Psoas muscle (tissue), 8 donors: ENCODE measurements around the gene CCDC187. TPM values are rescaled to one million over a fixed set of nuclear protein-coding genes. Genes with fewer than 3 reads are reported as not detected.

Experiments used
- ATAC-seq, 4 donors: fragments of 200-7000 bp; cut with Tn5 transposase; one replicate each; pipeline ENCODE4 v1.9.1; 2020; ENCODE audit warnings: moderate library complexity in 3 of 4, mild to moderate bottlenecking in 2 of 4
- DNase-seq, 2 donors: peaks; one replicate each; pipeline ENCODE4 v3.0.0-alpha.2; 2020
- H3K27ac ChIP-seq: fragments of 200-600 bp; one replicate; pipeline ENCODE4 v1.8.0; 2022
- H3K27me3 ChIP-seq, 3 donors: fragments of 200-600 bp in 1 of 3; one replicate each; pipeline versions ENCODE4 v1.6.1 to v1.8.0; 2013 to 2022; ENCODE audit warnings: low read length in 2 of 3, mild to moderate bottlenecking in 2 of 3, moderate library complexity in 1 of 3; ENCODE audit not compliant: insufficient read depth in 3 of 3
- H3K36me3 ChIP-seq, 2 donors: fragments of 200-600 bp in 1 of 2; one replicate each; pipeline versions ENCODE4 v1.6.1 to v1.8.0; 2013 to 2022; ENCODE audit warnings: low read depth in 1 of 2, mild to moderate bottlenecking in 1 of 2, moderate library complexity in 1 of 2; ENCODE audit not compliant: insufficient read depth in 1 of 2
- H3K4me1 ChIP-seq: fragments of 200-600 bp; one replicate; pipeline ENCODE4 v1.8.0; 2022
- H3K4me3 ChIP-seq: fragments of 200-600 bp; one replicate; pipeline ENCODE4 v1.8.0; 2022; ENCODE audit warnings: mild to moderate bottlenecking
- H3K9me3 ChIP-seq: fragments of 200-600 bp; one replicate; pipeline ENCODE4 v1.8.0; 2022
- WGBS, 3 donors: extraction: QIAGEN DNeasy Blood & Tissue Kit; methylation state at CpG; one replicate each; pipeline versions ENCODE4 v1.1.6 to v1.1.7; 2013; 5-methylcytosine and 5-hydroxymethylcytosine counted together
- intact Hi-C, 2 donors: fragments of 100-400 bp; cut with DNase I; formaldehyde crosslinking; loops; one replicate each; pipeline versions ENCODE4 v1.11.0 to v1.14.2; 2022
- polyA plus RNA-seq, 3 donors: library from polyadenylated mRNA; stranded (reverse); fragments of 200-250 nt; gene quantifications; one replicate each; pipeline ENCODE4 v1.2.3, GENCODE V29; 2013
- total RNA-seq, 4 donors: library from RNA; stranded (reverse); fragmentation: NEBNext Ultra II Directional in 2 of 4; extraction: Animal tissue kit (Norgen Biotek cat#: 25700) in 2 of 4; gene quantifications; one replicate each; pipeline versions ENCODE4 v1.2.1 to v1.2.4, GENCODE V29; 2021 to 2023
- TF ChIP-seq, protein P1 (sequence below): fragments of 200-600 bp; IDR thresholded peaks from one replicate; pipeline ENCODE4 v1.8.0; 2022; ENCODE audit warnings: antibody characterized with exemption
- donor health status: healthy with polysubstance abuse.
- donor health status: DM: no; HTN: no; CAD: no; lungs with moderate emphysema.
- donor health status: Bipolar disorder and iron deficiency.
- donor health status: healthy.
- donor health status: DM: yes; HTN: yes; CAD: no.
- donor health status: DM: no; HTN: no; CAD: no.
- donor health status: DM: no; HTN: no; CAD: no.
- donor health status: DM: yes; HTN: yes; CAD: no.

CCDC187 gene
- total and polyA plus RNA-seq, 7 donors = not detected

DNA sequence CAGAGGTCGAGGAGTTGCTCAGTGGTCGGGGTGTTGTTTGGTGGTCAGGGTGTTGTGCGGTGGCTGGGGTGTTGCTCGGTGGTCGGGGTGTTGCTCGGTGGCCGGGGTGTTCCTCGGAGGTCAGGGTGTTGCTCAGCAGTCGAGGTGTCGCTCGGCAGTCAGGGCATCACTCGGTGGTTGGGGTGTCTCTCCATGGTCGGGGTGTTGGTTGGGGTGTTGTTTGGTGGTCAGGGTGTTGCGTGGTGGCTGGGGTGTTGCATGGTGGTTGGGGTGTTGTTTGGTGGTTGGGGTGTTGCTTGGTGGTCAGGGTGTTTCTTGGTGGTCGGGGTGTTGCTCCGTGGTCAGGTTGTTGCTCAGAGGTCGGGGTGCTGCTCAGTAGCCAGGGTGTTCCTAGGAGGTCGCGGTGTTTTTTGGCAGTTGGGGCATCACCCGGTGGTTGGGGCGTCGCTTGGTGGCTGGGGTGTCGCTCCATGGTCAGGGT lies 12.4 kb upstream of the CCDC187 start:
- H3K4me1 ChIP-seq = no peaks in the 10 kb centered on the region
- intact Hi-C loops = no loop called here
- WGBS, 3 donors = 96 to 98% (median 96%) methylated on average over 23 of the region's 23 CpGs
- H3K4me3 ChIP-seq = no peak overlapping the region
- peaks cover 12% of the 10 kb centered on the region for H3K9me3 ChIP-seq
- DNase-seq (no peak), ATAC-seq (no peak)
- H3K27me3 ChIP-seq = peaks cover 0 to 21% (median 5%) of the 10 kb centered on the region in 3 donors
- H3K27ac ChIP-seq = no peak overlapping the region
- TF ChIP-seq, protein P1, sequence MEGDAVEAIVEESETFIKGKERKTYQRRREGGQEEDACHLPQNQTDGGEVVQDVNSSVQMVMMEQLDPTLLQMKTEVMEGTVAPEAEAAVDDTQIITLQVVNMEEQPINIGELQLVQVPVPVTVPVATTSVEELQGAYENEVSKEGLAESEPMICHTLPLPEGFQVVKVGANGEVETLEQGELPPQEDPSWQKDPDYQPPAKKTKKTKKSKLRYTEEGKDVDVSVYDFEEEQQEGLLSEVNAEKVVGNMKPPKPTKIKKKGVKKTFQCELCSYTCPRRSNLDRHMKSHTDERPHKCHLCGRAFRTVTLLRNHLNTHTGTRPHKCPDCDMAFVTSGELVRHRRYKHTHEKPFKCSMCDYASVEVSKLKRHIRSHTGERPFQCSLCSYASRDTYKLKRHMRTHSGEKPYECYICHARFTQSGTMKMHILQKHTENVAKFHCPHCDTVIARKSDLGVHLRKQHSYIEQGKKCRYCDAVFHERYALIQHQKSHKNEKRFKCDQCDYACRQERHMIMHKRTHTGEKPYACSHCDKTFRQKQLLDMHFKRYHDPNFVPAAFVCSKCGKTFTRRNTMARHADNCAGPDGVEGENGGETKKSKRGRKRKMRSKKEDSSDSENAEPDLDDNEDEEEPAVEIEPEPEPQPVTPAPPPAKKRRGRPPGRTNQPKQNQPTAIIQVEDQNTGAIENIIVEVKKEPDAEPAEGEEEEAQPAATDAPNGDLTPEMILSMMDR = no peak
- H3K36me3 ChIP-seq = no peaks in the 10 kb centered on the region

GRCh38 chr9:136314944-136315343 lies 11.1 kb upstream of the CCDC187 start:
- TF ChIP-seq, protein P1 = no peak
- H3K36me3 ChIP-seq = no peaks in the 10 kb centered on the region
- H3K27me3 ChIP-seq = peaks cover 0 to 29% (median 8%) of the 10 kb centered on the region in 3 donors
- no peak overlapping the region for H3K27ac ChIP-seq
- H3K4me1 ChIP-seq = no peaks in the 10 kb centered on the region
- 82 to 88% (median 87%) methylated on average over 4 of the region's 4 CpGs for WGBS, 3 donors
- peaks cover 12% of the 10 kb centered on the region for H3K9me3 ChIP-seq
- DNase-seq (no peak), ATAC-seq (no peak)
- no peak overlapping the region for H3K4me3 ChIP-seq
- intact Hi-C loops = no loop called here

- H3K4me3 ChIP-seq = no peak overlapping the region
- no peak for ATAC-seq
- no peak for DNase-seq
- no peaks in the 10 kb centered on the region for H3K36me3 ChIP-seq
- H3K4me1 ChIP-seq = no peaks in the 10 kb centered on the region
- H3K9me3 ChIP-seq = peaks cover 12% of the 10 kb centered on the region
- TF ChIP-seq, protein P1 = no peak
- no peak overlapping the region for H3K27ac ChIP-seq
- H3K27me3 ChIP-seq = peaks cover 0 to 38% (median 8%) of the 10 kb centered on the region in 3 donors
- intact Hi-C loops = no loop called here
- WGBS, 3 donors = 86 to 91% (median 89%) methylated on average over 3 of the region's 3 CpGs
Measured at GRCh38 chr9:136314056-136314416, 10.1 kb upstream of the CCDC187 start.

- Histone ChIP-seq H3K4me1 (no peaks in the 10 kb centered on the region), H3K36me3 (no peaks in the 10 kb centered on the region), H3K27me3 (peaks cover 0 to 44% (median 8%) of the 10 kb centered on the region in 3 donors), H3K9me3 (peaks cover 12% of the 10 kb centered on the region), H3K4me3 (no peak overlapping the region), H3K27ac (no peak overlapping the region)
- 77 to 85% (median 82%) methylated on average over 18 of the region's 18 CpGs for whole genome bisulfite sequencing, 3 donors
- intact Hi-C loops = no loop called here
- TF ChIP-seq, protein P1 = no peak
- ATAC-seq (no peak), DNase-seq (no peak)
Measured at GRCh38 chr9:136313111-136314055, 9.5 kb upstream of the CCDC187 start.
